Thyroid gland (tissue), 4 donors: Measurements from ENCODE around the gene TAB3.

ENCODE experiments used
- POLR2A ChIP-seq, 2 donors: fragments of 450-650 bp; IDR thresholded peaks; one replicate each; pipeline ENCODE4 v1.6.1; 2017; ENCODE audit warnings: antibody characterized with exemption in 2 of 2, mild to moderate bottlenecking in 2 of 2, moderate library complexity in 1 of 2
- TF ChIP-seq, protein P1 (sequence below), 6 experiments: fragments of 200-600 bp in 3 of 6; fragments of 450-650 bp in 3 of 6; sonication (generic) in 3 of 6; IDR thresholded peaks; one replicate each; pipeline ENCODE4 v1.5.1; 2016 to 2019; ENCODE audit warnings: antibody characterized with exemption in 6 of 6, mild to moderate bottlenecking in 2 of 6, inconsistent platforms in 1 of 6, moderate library complexity in 1 of 6

DNA sequence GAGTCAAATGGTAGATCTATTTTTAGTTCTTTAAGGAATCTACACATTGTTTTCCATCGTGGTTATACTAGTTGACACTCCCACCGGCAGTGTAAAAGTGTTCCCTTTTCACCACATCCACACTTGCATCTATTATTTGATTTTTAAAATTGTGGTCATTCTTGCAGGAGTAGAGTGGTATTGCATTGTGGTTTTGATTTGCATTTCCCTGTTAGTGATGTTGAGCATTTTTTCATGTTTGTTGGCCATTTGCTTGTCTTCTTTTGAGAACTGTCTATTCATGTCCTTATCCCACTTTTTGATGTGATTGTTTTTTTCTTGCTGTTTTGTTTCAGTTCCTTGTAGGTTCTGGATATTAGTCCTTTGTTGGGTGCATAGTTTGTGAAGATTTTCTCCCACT lies 70.0 kb downstream of the TAB3 start:
- TF ChIP-seq, protein P1, sequence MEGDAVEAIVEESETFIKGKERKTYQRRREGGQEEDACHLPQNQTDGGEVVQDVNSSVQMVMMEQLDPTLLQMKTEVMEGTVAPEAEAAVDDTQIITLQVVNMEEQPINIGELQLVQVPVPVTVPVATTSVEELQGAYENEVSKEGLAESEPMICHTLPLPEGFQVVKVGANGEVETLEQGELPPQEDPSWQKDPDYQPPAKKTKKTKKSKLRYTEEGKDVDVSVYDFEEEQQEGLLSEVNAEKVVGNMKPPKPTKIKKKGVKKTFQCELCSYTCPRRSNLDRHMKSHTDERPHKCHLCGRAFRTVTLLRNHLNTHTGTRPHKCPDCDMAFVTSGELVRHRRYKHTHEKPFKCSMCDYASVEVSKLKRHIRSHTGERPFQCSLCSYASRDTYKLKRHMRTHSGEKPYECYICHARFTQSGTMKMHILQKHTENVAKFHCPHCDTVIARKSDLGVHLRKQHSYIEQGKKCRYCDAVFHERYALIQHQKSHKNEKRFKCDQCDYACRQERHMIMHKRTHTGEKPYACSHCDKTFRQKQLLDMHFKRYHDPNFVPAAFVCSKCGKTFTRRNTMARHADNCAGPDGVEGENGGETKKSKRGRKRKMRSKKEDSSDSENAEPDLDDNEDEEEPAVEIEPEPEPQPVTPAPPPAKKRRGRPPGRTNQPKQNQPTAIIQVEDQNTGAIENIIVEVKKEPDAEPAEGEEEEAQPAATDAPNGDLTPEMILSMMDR (IDR thresholded peaks at IDR 0.05), result no peak
- no peak for TF ChIP-seq POLR2A (IDR thresholded peaks at IDR 0.05)
